ENCODE results near the gene DLEU7.

DLEU7 gene

GRCh38 chr13:50883728-50884127, 40.2 kb upstream of the DLEU7 start:
- DNase-seq (ENCODE audit: low spot score): no peak
- no peak for TF ChIP-seq CTCF (IDR thresholded peaks at IDR 0.05; ENCODE audit: extremely low read depth, missing control alignments)

GRCh38 chr13:50882816-50883435, 39.4 kb upstream of the DLEU7 start:
- TF ChIP-seq CTCF (IDR thresholded peaks at IDR 0.05; ENCODE audit: extremely low read depth, missing control alignments): no peak
- DNase-seq (ENCODE audit: low spot score): no peak

- no peak for DNase-seq (ENCODE audit: low spot score)
- TF ChIP-seq CTCF (IDR thresholded peaks at IDR 0.05; ENCODE audit: extremely low read depth, missing control alignments): no peak
Measured at GRCh38 chr13:50873991-50874390, 30.5 kb upstream of the DLEU7 start.

- DNase-seq (ENCODE audit: low spot score): no peak
- no peak for TF ChIP-seq CTCF (IDR thresholded peaks at IDR 0.05; ENCODE audit: extremely low read depth, missing control alignments)
Measured at GRCh38 chr13:50873467-50873866, 30.0 kb upstream of the DLEU7 start.

- no peak for TF ChIP-seq CTCF (IDR thresholded peaks at IDR 0.05; ENCODE audit: extremely low read depth, missing control alignments)
- DNase-seq (ENCODE audit: low spot score): no peak
Measured at GRCh38 chr13:50871405-50871804, 27.9 kb upstream of the DLEU7 start.

GRCh38 chr13:50867637-50867945, 24.1 kb upstream of the DLEU7 start:
- DNase-seq (ENCODE audit: low spot score): no peak
- no peak for TF ChIP-seq CTCF (IDR thresholded peaks at IDR 0.05; ENCODE audit: extremely low read depth, missing control alignments)

GRCh38 chr13:50866817-50867636, 23.5 kb upstream of the DLEU7 start:
- DNase-seq (ENCODE audit: low spot score): no peak
- TF ChIP-seq CTCF (IDR thresholded peaks at IDR 0.05; ENCODE audit: extremely low read depth, missing control alignments): no peak
